ELR (cell line): Measurements from ENCODE around the gene GUCA2A.

Experiments
- DNase-seq: peaks from one replicate; pipeline ENCODE4 v3.0.0-alpha.2; 2015; ENCODE audit warnings: low read depth

Gene GUCA2A

GRCh38 chr1:42153624-42154023, 10.9 kb downstream of the GUCA2A start:
- no peak for DNase-seq

- DNase-seq, result no peak
These were observed 11.5 kb downstream of the GUCA2A start, which contains the start of gene GUCA2B for GRCh38 chr1:42152907-42153600. Gene GUCA2B (plus strand): TSS chr1:42153410. CDS start chr1:42153451, 41 bp downstream.

DNA sequence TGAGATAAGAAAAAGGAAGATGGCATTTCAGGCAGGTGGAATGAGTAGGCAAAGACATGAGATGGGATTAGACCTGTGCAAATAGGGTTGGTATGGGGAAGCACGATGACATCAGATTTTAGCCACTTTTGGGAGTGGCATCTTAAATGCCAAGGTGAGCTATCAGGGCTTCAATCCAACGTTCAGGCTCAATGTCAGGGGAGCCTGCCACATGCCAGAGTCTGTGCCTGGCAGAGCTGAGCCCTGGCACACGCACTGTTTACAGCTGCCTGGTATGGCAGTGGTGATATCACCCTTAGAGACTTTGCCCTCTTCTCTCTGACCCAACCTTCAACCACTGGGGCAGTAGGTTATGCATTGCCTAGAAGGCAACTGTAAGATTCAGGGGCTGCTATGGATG, 12.4 kb downstream of the GUCA2A start:
- no peak for DNase-seq

GRCh38 chr1:42150651-42151050, 13.9 kb downstream of the GUCA2A start:
- DNase-seq, result no peak

GRCh38 chr1:42148166-42148565, 16.4 kb downstream of the GUCA2A start:
- DNase-seq, result no peak

- peak; percentile 70 for DNase-seq
These were observed 17.8 kb downstream of the GUCA2A start for GRCh38 chr1:42146626-42147320.

- DNase-seq, result no peak
These were observed 18.6 kb downstream of the GUCA2A start for GRCh38 chr1:42145764-42146625.

DNA sequence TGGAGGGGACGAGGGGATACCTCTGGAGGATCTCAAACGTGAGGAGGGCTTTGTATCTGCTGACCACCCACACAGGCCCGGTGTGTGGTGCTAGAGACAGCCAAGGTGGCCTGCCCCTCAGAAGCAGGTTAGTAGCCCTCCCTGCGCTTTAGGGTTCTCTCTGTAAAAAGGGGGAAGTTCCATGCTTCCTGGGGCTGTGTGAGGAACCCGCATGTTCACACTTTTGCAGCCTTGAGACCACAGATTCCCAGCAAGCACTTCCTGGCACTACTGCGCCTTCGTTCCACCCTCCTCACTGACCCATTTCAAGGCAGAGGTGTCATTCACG, 19.2 kb downstream of the GUCA2A start:
- DNase-seq, result no peak

DNA sequence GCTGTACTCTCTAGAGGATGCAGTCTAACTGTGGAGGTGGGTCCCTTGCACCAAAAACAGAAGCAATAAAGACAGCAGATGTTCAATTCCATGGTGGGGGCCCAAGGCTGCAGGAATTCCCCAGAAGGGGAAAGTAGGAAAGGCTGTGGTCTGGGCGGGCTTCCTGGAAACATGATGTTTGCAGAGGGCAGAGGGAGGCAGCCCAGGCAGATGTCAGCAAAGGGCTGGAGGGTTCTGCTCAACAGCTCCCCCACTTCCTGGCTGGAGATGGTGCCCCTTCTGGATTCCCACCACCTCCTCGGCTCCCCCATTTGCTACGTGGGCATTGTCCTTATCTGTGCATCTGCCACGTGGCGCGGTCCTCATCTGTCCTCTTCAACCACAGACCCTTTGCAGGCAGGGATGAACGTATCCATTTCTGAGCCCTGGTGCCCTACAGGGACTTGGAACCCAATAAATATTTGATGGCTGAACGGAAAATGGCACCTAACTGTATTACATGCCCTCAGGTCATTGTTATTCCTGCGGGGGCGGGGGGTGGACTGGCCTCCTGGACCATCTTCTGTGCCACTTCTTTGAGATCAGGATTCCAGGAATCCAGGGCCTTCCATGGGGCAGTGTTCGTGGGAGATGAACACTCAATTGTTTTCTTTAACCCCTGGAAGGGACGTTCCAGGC, 19.7 kb downstream of the GUCA2A start:
- no peak for DNase-seq

GRCh38 chr1:42143896-42144710, 20.4 kb downstream of the GUCA2A start:
- no peak for DNase-seq

- no peak for DNase-seq
These were observed 21.5 kb downstream of the GUCA2A start for GRCh38 chr1:42142894-42143675.

DNA sequence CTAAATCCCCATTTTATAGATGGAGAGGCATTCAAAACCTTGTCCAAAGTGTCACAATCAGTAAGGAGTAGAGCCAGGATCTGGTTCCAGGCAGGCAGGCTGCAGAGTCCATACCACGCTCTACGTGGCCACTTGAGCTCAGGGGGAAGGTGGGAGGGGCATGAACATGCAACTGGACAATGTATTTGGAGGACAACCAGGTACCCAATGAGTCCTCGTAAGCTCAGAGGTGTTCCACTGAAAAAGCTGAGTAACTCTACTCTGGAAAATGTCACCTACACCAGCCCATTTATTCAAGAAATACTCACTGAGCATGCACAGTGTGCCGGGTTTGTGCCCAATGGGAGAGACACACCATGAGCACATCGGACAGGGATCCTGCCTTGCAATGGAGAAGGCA, 22.6 kb downstream of the GUCA2A start:
- no peak for DNase-seq

DNA sequence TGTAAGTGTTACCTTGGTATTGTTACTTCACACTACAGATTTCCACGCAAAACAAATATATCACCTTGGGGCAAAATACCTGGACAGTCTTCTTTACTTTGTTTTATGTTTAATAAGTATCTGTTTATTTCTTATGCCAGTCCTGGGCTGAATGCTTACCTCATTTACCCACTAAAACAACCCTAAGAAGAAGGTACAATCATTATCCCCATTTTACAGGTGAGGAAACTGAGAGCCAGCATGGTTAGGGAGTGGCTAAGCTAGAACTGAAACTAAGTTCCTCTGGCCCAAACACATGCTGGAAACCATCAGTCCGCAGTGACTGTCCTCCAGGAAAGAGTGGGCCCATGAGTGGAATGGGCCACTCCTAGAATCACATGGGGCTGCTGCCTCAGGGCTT, 24.4 kb downstream of the GUCA2A start:
- DNase-seq, result no peak

GRCh38 chr1:42139444-42139843, 25.1 kb downstream of the GUCA2A start:
- no peak for DNase-seq

GRCh38 chr1:42138586-42138985, 26.0 kb downstream of the GUCA2A start:
- DNase-seq, result no peak

- no peak for DNase-seq
These were observed 26.8 kb downstream of the GUCA2A start for GRCh38 chr1:42137766-42138165.

DNA sequence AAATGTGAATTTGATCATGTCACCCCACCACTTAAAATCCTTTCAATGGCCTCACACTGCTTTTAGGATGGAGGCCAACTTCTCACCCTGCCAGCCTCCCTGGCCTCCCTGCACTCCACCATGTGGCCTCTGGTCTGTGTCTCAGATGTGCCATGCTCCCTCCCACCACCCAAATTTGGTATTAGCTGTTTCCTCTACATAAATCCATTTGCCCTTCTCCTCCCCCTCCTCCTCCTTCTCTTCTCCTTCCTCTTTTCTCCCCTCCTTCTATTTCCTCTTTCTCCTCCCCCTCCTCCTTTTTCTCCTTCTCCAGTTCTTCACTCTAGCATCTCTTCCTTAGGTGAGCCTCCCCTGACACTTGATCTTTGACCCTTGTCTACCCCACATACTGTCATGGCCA, 28.1 kb downstream of the GUCA2A start:
- DNase-seq, result no peak

DNA sequence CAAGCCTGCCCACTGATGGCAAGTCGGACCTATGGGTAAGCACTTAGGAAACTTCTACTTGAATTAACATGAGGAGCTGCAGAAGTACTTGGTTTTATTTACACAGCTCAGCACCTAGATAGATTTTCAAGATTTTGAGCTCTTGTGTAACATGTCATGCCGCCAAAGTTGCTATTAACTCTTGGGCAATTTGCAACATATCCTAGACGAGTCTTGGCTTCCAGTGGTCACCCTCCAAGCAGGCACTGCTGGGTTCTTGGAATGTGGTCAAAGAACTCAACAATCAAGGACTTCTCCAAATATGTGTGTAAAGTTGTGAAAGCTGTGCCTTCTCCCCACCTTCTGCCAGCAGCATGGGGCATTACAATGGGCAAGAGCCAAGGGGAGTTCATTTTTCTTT, 29.1 kb downstream of the GUCA2A start:
- no peak for DNase-seq

GRCh38 chr1:42133809-42134526, 30.6 kb downstream of the GUCA2A start:
- DNase-seq, result no peak

DNA sequence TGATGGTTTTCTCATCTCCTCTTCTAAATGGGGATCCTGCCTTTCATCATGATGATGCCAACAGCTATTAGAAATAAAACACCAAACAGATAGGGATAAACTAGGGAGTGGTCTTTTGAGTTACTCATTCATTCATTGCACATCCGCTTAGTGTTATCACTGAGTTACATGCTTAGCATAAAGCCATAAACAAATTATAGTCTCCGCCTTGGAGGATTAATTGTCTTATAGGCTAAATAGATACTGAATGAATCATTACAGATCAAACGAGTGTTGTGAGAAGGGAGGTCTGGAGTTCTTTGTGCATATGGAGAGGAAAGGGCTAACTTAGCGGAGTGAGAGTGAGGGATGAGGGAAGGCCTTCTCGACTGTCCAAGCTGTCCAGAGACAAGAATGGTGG, 31.2 kb downstream of the GUCA2A start:
- DNase-seq, result no peak
